GM12872 (cell line): ENCODE data around the gene CD81.
A peak's percentile ranks its signal among the peaks of the same experiment; 100 is the strongest.

Experiments used
- TF ChIP-seq, protein P1 (sequence below): IDR thresholded peaks from 3 replicates; pipeline ENCODE4 v1.5.1; 2011; ENCODE audit warnings: low read depth, mild to moderate bottlenecking, low read length, moderate library complexity; ENCODE audit not compliant: insufficient read depth

CD81 gene

DNA sequence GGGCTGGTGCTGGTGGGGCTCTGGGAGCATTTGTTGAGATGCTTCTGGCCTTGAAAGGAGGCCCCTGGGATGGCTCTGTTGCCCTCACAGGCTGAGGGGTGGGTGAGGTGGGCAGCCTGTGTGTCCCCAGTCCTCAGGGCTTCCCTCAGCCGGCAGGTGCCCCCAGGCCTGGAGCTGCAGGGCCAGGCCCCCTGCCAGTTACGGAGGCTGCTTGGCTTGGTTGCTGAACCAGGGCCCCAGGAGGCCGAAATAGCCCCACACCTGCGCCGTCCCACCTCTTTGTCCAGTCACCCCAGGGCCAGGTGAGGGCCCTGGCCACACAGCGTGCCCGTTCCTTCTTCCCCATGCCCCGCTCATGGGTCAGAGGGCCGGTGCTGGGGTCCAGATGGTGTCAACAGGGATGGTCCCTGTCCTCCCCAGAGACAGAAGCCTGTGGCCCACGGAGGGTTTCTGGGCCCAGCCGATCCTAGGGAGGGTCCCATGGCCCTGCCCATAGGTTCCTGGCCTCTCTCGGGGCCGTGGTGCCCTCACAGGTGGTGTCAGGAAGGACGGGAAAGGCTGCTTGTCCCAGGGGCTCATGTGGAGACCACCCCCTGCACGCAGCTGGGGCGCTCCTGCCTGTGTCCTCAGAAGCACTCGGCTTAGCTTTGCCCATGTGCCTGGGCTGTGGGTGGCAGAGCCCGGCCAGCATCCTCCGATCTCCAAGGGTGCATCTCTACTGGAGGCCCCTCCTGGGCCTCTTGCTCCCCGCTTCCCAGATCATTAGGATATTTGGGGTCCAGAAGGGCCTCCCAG lies 14.3 kb downstream of the CD81 start:
- TF ChIP-seq, protein P1, sequence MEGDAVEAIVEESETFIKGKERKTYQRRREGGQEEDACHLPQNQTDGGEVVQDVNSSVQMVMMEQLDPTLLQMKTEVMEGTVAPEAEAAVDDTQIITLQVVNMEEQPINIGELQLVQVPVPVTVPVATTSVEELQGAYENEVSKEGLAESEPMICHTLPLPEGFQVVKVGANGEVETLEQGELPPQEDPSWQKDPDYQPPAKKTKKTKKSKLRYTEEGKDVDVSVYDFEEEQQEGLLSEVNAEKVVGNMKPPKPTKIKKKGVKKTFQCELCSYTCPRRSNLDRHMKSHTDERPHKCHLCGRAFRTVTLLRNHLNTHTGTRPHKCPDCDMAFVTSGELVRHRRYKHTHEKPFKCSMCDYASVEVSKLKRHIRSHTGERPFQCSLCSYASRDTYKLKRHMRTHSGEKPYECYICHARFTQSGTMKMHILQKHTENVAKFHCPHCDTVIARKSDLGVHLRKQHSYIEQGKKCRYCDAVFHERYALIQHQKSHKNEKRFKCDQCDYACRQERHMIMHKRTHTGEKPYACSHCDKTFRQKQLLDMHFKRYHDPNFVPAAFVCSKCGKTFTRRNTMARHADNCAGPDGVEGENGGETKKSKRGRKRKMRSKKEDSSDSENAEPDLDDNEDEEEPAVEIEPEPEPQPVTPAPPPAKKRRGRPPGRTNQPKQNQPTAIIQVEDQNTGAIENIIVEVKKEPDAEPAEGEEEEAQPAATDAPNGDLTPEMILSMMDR = no peak

DNA sequence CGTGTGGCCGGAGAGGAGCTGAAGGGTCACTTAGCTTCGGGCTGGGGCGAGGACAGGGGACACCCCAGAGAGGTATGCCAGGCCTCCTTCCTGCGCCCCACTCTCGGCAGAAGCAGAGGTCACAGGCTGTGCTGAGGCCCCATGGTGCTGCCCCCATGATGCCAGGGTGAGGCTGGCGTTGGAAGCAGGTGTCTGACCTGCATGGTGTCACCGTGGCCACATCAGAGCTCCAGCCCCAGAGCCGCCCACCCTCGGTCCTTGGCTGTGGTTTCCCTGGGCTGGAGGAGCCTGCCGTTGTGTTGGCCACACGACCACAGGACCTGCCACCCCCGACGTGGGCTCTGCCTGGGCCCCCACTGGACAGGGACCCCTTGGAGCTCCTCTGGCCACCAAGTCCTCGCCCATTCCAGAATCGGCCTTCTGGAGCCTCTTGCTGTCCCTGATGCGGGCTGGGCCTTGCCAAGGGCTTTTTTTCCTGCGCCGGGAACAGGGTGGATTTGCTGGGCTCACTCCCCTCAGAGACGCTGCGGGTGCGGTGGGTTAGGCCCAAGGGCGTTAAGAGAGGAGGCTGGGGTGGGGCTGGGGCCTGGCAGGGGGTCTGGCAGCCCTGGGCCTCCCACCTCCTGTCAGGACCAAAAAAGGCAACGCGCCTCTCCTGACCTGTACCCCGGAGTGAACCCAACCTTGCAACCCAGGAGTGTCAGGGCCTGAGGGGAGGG lies 15.3 kb downstream of the CD81 start:
- TF ChIP-seq, protein P1 = no peak

DNA sequence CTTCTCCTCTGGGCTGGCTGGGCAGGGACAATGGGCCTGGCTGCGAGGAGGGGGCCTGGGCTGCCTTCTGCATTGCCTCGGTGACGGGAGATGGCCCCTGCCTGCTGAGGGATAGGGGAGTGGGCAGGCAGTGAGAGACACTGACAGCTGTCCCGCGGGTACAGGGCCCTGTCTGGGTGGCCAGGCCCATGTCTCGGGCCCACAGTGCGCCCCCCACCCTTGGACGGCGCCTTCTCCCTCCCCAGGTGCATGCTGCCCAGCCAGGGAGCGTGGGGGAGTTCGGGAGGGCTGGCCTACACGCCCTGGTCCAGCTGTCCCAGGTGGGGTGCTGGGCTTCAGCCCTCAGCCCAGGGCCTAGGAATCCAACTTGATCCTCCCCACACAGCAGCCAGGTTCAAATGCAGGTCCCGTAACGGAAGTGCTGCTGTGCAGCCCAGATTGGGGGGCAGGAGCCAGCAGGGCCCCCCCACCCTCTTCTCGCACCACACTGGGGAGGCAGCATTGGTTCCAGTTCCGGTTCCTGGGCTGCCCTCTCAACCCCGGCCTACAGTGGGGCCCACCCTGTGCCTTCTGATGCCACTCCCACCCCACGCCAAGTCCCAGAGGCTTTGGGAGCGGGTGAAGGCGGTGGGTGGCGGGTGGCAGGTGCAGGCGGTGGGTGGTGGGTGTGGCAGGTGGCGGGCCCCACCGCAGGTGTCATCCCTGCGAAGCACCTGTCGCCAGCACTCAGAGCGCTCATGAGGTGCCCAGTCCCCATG lies 16.2 kb downstream of the CD81 start:
- TF ChIP-seq, protein P1 = no peak

DNA sequence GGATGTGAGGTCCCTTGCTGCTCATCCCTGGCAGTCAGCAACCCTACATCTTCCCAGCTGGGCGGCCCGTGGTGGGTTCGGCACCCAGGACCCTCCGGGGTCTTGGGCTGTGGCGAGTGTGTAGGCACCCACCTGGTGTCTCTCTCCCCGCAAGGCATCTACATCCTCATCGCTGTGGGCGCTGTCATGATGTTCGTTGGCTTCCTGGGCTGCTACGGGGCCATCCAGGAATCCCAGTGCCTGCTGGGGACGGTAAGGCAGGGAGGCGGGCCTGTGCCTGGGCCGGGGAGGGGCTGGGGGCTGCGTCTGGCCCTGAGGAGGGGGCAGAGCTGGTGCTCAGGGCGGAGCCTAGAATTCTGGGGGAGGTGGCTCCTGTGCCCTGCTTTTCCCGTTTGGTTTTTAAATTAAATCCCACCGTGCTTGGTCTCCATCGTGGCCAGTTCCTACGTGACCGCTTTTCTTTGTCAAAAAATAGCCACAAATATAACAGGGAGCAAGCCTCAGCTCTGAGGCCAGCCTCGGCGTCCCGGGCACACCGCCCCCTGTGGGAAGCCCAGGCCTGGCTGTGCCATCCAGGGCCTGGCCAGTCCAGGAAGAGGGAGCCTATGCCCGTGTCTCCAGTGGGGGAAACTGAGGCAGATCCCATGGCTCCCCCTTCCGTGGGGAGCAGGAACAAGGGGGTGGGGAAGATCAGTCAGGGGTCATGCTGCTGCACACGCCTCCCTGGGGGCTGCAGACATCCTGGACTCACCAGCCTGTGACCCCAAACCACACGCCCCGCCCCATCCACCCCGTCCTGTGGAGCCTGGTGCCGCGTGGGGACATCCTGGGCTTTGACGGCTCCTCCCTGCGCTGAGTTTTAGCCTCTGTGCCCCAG lies 17.1 kb downstream of the CD81 start:
- TF ChIP-seq, protein P1 = peak; percentile 21; the same call in 1 of the 3 replicates

DNA sequence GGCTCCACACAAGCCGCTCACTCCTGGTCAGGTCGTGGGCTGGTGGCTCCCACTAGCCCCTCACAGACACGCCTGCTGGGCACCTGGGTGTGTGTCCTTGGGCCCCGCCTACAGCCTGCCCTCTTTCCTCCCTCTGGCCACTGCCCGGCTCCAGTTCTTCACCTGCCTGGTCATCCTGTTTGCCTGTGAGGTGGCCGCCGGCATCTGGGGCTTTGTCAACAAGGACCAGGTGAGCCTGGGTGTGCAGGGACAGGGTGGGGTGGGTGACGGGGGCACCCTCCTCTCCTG lies 17.7 kb downstream of the CD81 start:
- TF ChIP-seq, protein P1 = no peak

DNA sequence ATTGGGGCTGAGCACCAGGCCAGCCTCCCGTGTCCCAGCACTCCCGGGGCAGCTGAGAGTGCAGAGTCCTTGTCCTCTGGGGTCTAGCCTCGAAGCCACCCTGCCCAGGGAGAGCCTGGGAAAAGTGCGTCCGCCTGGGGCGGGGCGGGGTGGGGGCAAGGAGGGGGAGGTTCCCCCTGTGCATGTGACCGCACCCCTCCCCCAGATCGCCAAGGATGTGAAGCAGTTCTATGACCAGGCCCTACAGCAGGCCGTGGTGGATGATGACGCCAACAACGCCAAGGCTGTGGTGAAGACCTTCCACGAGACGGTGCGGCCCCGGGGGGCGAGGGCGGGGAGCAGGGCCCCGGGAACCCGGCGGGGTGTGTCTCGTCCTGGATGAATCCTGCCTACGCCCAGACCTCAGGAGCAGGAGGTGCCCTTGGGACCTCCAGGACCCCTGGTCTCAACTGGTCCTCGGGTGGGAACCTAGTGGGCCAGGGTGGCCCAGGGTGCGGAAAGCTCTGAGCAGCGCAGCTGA lies 18.2 kb downstream of the CD81 start:
- TF ChIP-seq, protein P1 = no peak
